Liver (tissue), 9 donors: ENCODE results near the gene MBP. TPM values are rescaled to one million over a fixed set of nuclear protein-coding genes. Genes with fewer than 3 reads are reported as not detected.

Source experiments
- DNase-seq: peaks from one replicate; pipeline ENCODE4 v3.0.0-alpha.2; 2017; ENCODE audit warnings: low spot score
- H3K27ac ChIP-seq, 2 donors: one replicate each; pipeline ENCODE4 v1.7.0; 2013; ENCODE audit warnings: inconsistent platforms in 2 of 2, low read length in 2 of 2, control low read depth in 1 of 2, low read depth in 1 of 2, mild to moderate bottlenecking in 1 of 2
- H3K27me3 ChIP-seq, 4 donors: one replicate each; pipeline versions ENCODE4 v1.6.1 to v1.7.0; 2013; ENCODE audit warnings: low read length in 3 of 4, inconsistent platforms in 1 of 4, mild to moderate bottlenecking in 1 of 4, moderate library complexity in 1 of 4; ENCODE audit not compliant: control insufficient read depth in 4 of 4, insufficient read depth in 4 of 4
- H3K36me3 ChIP-seq, 4 donors: one replicate each; pipeline versions ENCODE4 v1.6.1 to v1.7.0; 2013; ENCODE audit warnings: low read length in 3 of 4, mild to moderate bottlenecking in 3 of 4, low read depth in 1 of 4, moderate library complexity in 1 of 4; ENCODE audit not compliant: control insufficient read depth in 4 of 4, insufficient read depth in 3 of 4
- H3K4me1 ChIP-seq, 4 donors: one replicate each; pipeline versions ENCODE4 v1.6.1 to v1.7.0; 2013; ENCODE audit warnings: low read length in 3 of 4, mild to moderate bottlenecking in 3 of 4, moderate library complexity in 1 of 4; ENCODE audit not compliant: control insufficient read depth in 4 of 4, insufficient read depth in 4 of 4
- H3K4me3 ChIP-seq, 3 donors: one replicate each; pipeline versions ENCODE4 v1.6.1 to v1.7.0; 2013; ENCODE audit warnings: low read length in 3 of 3, control low read depth in 1 of 3, low read depth in 1 of 3, mild to moderate bottlenecking in 1 of 3
- H3K9ac ChIP-seq, 2 donors: one replicate each; pipeline ENCODE4 v1.7.0; 2013; ENCODE audit warnings: low read length in 2 of 2, mild to moderate bottlenecking in 2 of 2, moderate library complexity in 2 of 2, control low read depth in 1 of 2, low read depth in 1 of 2
- H3K9me3 ChIP-seq, 4 donors: one replicate each; pipeline versions ENCODE4 v1.6.1 to v1.7.0; 2013; ENCODE audit warnings: low read length in 3 of 4; ENCODE audit not compliant: control insufficient read depth in 4 of 4
- CTCF ChIP-seq: fragments of 150-350 bp; IDR thresholded peaks from 2 replicates; pipeline ENCODE4 v1.5.1; 2017; ENCODE audit warnings: improper control_type of control experiment, low read depth, low read length; ENCODE audit not compliant: missing input control
- EGR1 ChIP-seq, 2 donors: IDR thresholded peaks; 2 replicates each; pipeline ENCODE4 v1.6.1; 2016 to 2018; ENCODE audit warnings: antibody characterized with exemption in 2 of 2, low read depth in 2 of 2
- FOXA1 ChIP-seq: IDR thresholded peaks from 2 replicates; pipeline ENCODE4 v1.6.1; 2016; ENCODE audit warnings: antibody characterized with exemption
- FOXA2 ChIP-seq: IDR thresholded peaks from 2 replicates; pipeline ENCODE4 v1.6.1; 2016; ENCODE audit warnings: antibody characterized with exemption
- GABPA ChIP-seq, 2 donors: IDR thresholded peaks in 1 of 2; conservative IDR thresholded peaks in 1 of 2; 2 replicates each; pipeline ENCODE4 v1.6.1; 2016; ENCODE audit warnings: antibody characterized with exemption in 2 of 2, mild to moderate bottlenecking in 1 of 2, moderate library complexity in 1 of 2
- HNF4A ChIP-seq, 2 donors: conservative IDR thresholded peaks; 2 replicates each; pipeline ENCODE4 v1.6.1; 2016; ENCODE audit warnings: antibody characterized with exemption in 2 of 2, mild to moderate bottlenecking in 2 of 2
- JUND ChIP-seq, 2 donors: IDR thresholded peaks; 2 replicates each; pipeline ENCODE4 v1.6.1; 2016; ENCODE audit warnings: antibody characterized with exemption in 2 of 2
- MAX ChIP-seq: IDR thresholded peaks from 2 replicates; pipeline ENCODE4 v1.6.1; 2016; ENCODE audit warnings: antibody characterized with exemption
- NR2F2 ChIP-seq: IDR thresholded peaks from 2 replicates; pipeline ENCODE4 v1.6.1; 2016; ENCODE audit warnings: antibody characterized with exemption
- RAD21 ChIP-seq, 2 donors: IDR thresholded peaks; 2 replicates each; pipeline ENCODE4 v1.6.1; 2016; ENCODE audit warnings: antibody characterized with exemption in 2 of 2, mild to moderate bottlenecking in 2 of 2
- RXRA ChIP-seq, 2 donors: IDR thresholded peaks; 2 replicates each; pipeline ENCODE4 v1.6.1; 2017 to 2018; ENCODE audit warnings: antibody characterized with exemption in 2 of 2, mild to moderate bottlenecking in 1 of 2
- SP1 ChIP-seq: IDR thresholded peaks from 2 replicates; pipeline ENCODE4 v1.6.1; 2018; ENCODE audit warnings: antibody characterized with exemption, mild to moderate bottlenecking
- TAF1 ChIP-seq: conservative IDR thresholded peaks from 2 replicates; pipeline ENCODE4 v1.6.1; 2016; ENCODE audit warnings: antibody characterized with exemption, mild to moderate bottlenecking
- YY1 ChIP-seq: IDR thresholded peaks from 2 replicates; pipeline ENCODE4 v1.6.1; 2016; ENCODE audit warnings: antibody characterized with exemption, mild to moderate bottlenecking
- ZBTB33 ChIP-seq: IDR thresholded peaks from 2 replicates; pipeline ENCODE4 v1.6.1; 2016; ENCODE audit warnings: antibody characterized with exemption
- WGBS: extraction: QIAGEN DNeasy Blood & Tissue Kit; methylation state at CpG from one replicate; pipeline ENCODE4 v1.1.7; 2013; 5-methylcytosine and 5-hydroxymethylcytosine counted together
- polyA plus RNA-seq, 2 donors: library from polyadenylated mRNA; stranded (reverse) in 1 of 2; unstranded in 1 of 2; fragments of 200-250 nt in 1 of 2; fragments of >200 nt in 1 of 2; fragmentation: Nextera tagmentation in 1 of 2; extraction: Ambion mirVana in 1 of 2; gene quantifications; one replicate each; pipeline versions ENCODE4 v1.2.1 to v1.2.3, GENCODE V29; 2013 to 2015
- total RNA-seq, 2 donors: library from RNA; depleted of rRNA; stranded (reverse); fragments of >200 nt; gene quantifications; one replicate each; pipeline ENCODE4 v1.2.3, GENCODE V29; 2014
- donor health status: healthy.
- donor health status: healthy.
- donor health status: healthy.
- donor health status: healthy.
- donor health status: healthy.

The MBP gene
- total and polyA plus RNA-seq, 4 donors = 9.7 to 23.3 (median 17.7) TPM

- Histone ChIP-seq H3K27ac (no peak overlapping the region), H3K9ac (no peak overlapping the region), H3K9me3 (no peaks in the 10 kb centered on the region), H3K36me3 (no peaks in the 10 kb centered on the region), H3K27me3 (no peaks in the 10 kb centered on the region), H3K4me1 (peaks cover 5 to 25% (median 18%) of the 10 kb centered on the region in 4 donors), H3K4me3 (no peak overlapping the region)
- no peak for DNase-seq
- WGBS = 92% methylated on average over 16 of the region's 16 CpGs
- TF ChIP-seq ZBTB33 (no peak), FOXA1 (no peak), JUND (IDR thresholded peaks at IDR 0.05) (no peak), EGR1 (IDR thresholded peaks at IDR 0.05; ENCODE audit: low read depth in 2 of 2) (no peak), FOXA2 (no peak), HNF4A (conservative IDR thresholded peaks at IDR 0.05) (no peak), MAX (no peak), RXRA (IDR thresholded peaks at IDR 0.05) (no peak), NR2F2 (no peak), SP1 (no peak), CTCF (no peak), GABPA (IDR thresholded peaks at IDR 0.05 in 1 of 2, conservative IDR thresholded peaks at IDR 0.05 in 1 of 2) (no peak), TAF1 (no peak)
Observed at GRCh38 chr18:77135339-77136075, 2.9 kb upstream of the MBP start.

- WGBS = 86% methylated on average over 4 of the region's 4 CpGs
- no peaks in the 10 kb centered on the region for H3K36me3 ChIP-seq
- H3K27ac ChIP-seq = no peak overlapping the region
- no peaks in the 10 kb centered on the region for H3K27me3 ChIP-seq
- no peak for DNase-seq
- H3K9ac ChIP-seq = no peak overlapping the region
- H3K9me3 ChIP-seq = no peaks in the 10 kb centered on the region
- TF ChIP-seq TAF1 = no peak
- TF ChIP-seq RXRA (IDR thresholded peaks at IDR 0.05) = no peak
- no peak for TF ChIP-seq YY1
- no peak for TF ChIP-seq FOXA1
- no peak for TF ChIP-seq RAD21 (IDR thresholded peaks at IDR 0.05)
- no peak for TF ChIP-seq GABPA (IDR thresholded peaks at IDR 0.05 in 1 of 2, conservative IDR thresholded peaks at IDR 0.05 in 1 of 2)
- H3K4me1 ChIP-seq = peaks cover 5 to 25% (median 16%) of the 10 kb centered on the region in 4 donors
- H3K4me3 ChIP-seq = no peak overlapping the region
Observed at GRCh38 chr18:77134611-77135010, 2.0 kb upstream of the MBP start.
